ENCODE results near the gene DNMBP.
"Not testable (repeated sequence)": the region's sequence is repeated elsewhere in the genome, so short reads cannot be mapped to it uniquely, and the experiment has no call there.

DNA sequence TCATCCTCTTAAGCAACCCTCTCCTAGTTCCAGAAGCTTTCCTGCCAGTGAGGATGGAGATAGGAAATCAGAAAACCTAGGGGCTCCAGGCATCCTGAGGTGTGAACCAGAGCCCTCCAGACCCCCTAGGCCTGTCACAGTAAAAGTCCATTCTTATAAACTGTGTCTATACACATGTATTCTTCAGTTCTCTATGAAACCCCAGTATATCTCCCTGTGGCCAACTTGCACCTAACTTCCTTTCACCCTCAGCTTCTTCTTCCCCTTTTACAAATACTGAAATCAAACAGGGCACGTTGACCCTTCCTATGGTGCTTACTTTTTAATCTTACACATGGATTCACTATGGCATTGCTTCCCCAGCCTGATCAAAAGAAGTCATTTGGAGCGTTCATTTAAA is 168.9 kb downstream of the DNMBP start:
- TF ChIP-seq, protein P1, sequence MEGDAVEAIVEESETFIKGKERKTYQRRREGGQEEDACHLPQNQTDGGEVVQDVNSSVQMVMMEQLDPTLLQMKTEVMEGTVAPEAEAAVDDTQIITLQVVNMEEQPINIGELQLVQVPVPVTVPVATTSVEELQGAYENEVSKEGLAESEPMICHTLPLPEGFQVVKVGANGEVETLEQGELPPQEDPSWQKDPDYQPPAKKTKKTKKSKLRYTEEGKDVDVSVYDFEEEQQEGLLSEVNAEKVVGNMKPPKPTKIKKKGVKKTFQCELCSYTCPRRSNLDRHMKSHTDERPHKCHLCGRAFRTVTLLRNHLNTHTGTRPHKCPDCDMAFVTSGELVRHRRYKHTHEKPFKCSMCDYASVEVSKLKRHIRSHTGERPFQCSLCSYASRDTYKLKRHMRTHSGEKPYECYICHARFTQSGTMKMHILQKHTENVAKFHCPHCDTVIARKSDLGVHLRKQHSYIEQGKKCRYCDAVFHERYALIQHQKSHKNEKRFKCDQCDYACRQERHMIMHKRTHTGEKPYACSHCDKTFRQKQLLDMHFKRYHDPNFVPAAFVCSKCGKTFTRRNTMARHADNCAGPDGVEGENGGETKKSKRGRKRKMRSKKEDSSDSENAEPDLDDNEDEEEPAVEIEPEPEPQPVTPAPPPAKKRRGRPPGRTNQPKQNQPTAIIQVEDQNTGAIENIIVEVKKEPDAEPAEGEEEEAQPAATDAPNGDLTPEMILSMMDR (IDR thresholded peaks at IDR 0.05) = not testable (repeated sequence)
- TF ChIP-seq POLR2A, POLR2AphosphoS5 (IDR thresholded peaks at IDR 0.05): not testable (repeated sequence)

Measured in sigmoid colon (tissue), 4 donors.